HG03575 (cell line): ENCODE measurements around the gene ITSN1.
"Not testable (repeated sequence)": the region's sequence is repeated elsewhere in the genome, so short reads cannot be mapped to it uniquely, and the experiment has no call there.

Experiments used
- ATAC-seq: cut with Tn5 transposase; IDR thresholded peaks from one replicate; pipeline ENCODE4 v1.9.1; 2021; ENCODE audit not compliant: unreplicated experiment, insufficient number of reproducible peaks, low FRiP score; ENCODE audit errors: extremely low read depth

The ITSN1 gene

GRCh38 chr21:33931052-33931798 is 288.9 kb downstream of the ITSN1 start:
- not testable (repeated sequence) for ATAC-seq

- no peak for ATAC-seq
These were observed 289.6 kb downstream of the ITSN1 start for GRCh38 chr21:33931799-33932390.

GRCh38 chr21:33932731-33933130 is 290.4 kb downstream of the ITSN1 start:
- no peak for ATAC-seq

- ATAC-seq: no peak
These were observed 294.2 kb downstream of the ITSN1 start for GRCh38 chr21:33936301-33937038.

GRCh38 chr21:33937146-33937545 is 294.8 kb downstream of the ITSN1 start:
- no peak for ATAC-seq

- ATAC-seq: no peak
These were observed 295.6 kb downstream of the ITSN1 start for GRCh38 chr21:33937931-33938339.

- no peak for ATAC-seq
These were observed 296.1 kb downstream of the ITSN1 start for GRCh38 chr21:33938381-33938780.

GRCh38 chr21:33939226-33939625 is 296.9 kb downstream of the ITSN1 start:
- ATAC-seq: no peak

GRCh38 chr21:33940164-33940880 is 298.0 kb downstream of the ITSN1 start:
- ATAC-seq: no peak

- ATAC-seq: no peak
These were observed 298.6 kb downstream of the ITSN1 start for GRCh38 chr21:33940881-33941245.

GRCh38 chr21:33942426-33942825 is 300.1 kb downstream of the ITSN1 start:
- ATAC-seq: no peak

- no peak for ATAC-seq
These were observed 301.0 kb downstream of the ITSN1 start for GRCh38 chr21:33943293-33943692.

- no peak for ATAC-seq
These were observed 302.0 kb downstream of the ITSN1 start for GRCh38 chr21:33944185-33944763.

GRCh38 chr21:33945652-33946270 is 303.5 kb downstream of the ITSN1 start:
- no peak for ATAC-seq

- ATAC-seq: peak; percentile 39
These were observed 305.3 kb downstream of the ITSN1 start for GRCh38 chr21:33947451-33948095.

- ATAC-seq: peak; percentile 25
These were observed 306.0 kb downstream of the ITSN1 start for GRCh38 chr21:33948096-33948950.

- ATAC-seq: no peak
These were observed 306.7 kb downstream of the ITSN1 start for GRCh38 chr21:33948951-33949444.
